Gastrocnemius medialis (tissue), 4 donors: ENCODE data around the gene KMT2E. TPM values are rescaled to one million over a fixed set of nuclear protein-coding genes. Genes with fewer than 3 reads are reported as not detected.

Experiments used
- ATAC-seq, 2 donors: fragments of 150-250 bp; one replicate each; pipeline ENCODE4 v1.9.1; 2016
- DNase-seq, 2 donors: peaks; one replicate each; pipeline ENCODE4 v3.0.0-alpha.2; 2019
- H3K27ac ChIP-seq, 4 donors: fragments of 200-600 bp; sonication (generic); 1 replicate in 1 of 4; 2 replicates in 3 of 4; pipeline ENCODE4 v1.5.1; 2016 to 2018; ENCODE audit warnings: mild to moderate bottlenecking in 2 of 4, moderate library complexity in 1 of 4
- H3K27me3 ChIP-seq, 3 donors: fragments of 200-600 bp; sonication (generic) in 2 of 3; 1 replicate in 1 of 3; 2 replicates in 2 of 3; pipeline versions ENCODE4 v1.5.1 to v1.6.0; 2016 to 2019; ENCODE audit warnings: mild to moderate bottlenecking in 1 of 3, moderate library complexity in 1 of 3
- H3K36me3 ChIP-seq, 2 donors: fragments of 200-600 bp; sonication (generic) in 1 of 2; one replicate each; pipeline ENCODE4 v1.5.1; 2017 to 2018
- H3K4me1 ChIP-seq, 2 donors: fragments of 200-600 bp; sonication (generic) in 1 of 2; one replicate each; pipeline ENCODE4 v1.5.1; 2016 to 2017; ENCODE audit warnings: mild to moderate bottlenecking in 2 of 2
- H3K4me3 ChIP-seq, 4 donors: fragments of 200-600 bp; sonication (generic) in 3 of 4; 1 replicate in 1 of 4; 2 replicates in 3 of 4; pipeline ENCODE4 v1.5.1; 2016 to 2019; ENCODE audit warnings: mild to moderate bottlenecking in 2 of 4
- H3K9me3 ChIP-seq, 3 donors: fragments of 200-600 bp; sonication (generic) in 2 of 3; 1 replicate in 1 of 3; 2 replicates in 2 of 3; pipeline ENCODE4 v1.5.1; 2016 to 2019
- POLR2A ChIP-seq, 2 donors: fragments of 450-650 bp; IDR thresholded peaks; one replicate each; pipeline ENCODE4 v1.6.1; 2017; ENCODE audit warnings: antibody characterized with exemption in 2 of 2, mild to moderate bottlenecking in 2 of 2, moderate library complexity in 2 of 2
- in situ Hi-C, 4 donors: fragments of 200-750 bp; cut with MboI; loops; one replicate each; pipeline versions ENCODE4 v1.15.0 to v1.8.0; 2017; ENCODE audit warnings: low sequenced_read_pairs in 4 of 4
- intact Hi-C: fragments of 100-400 bp; cut with DNase I; formaldehyde crosslinking; loops from one replicate; pipeline ENCODE4 v1.15.1; 2023; ENCODE audit warnings: low total_unique reads
- total RNA-seq, 4 donors: library from RNA; depleted of rRNA; stranded (reverse); fragments of >200 nt; gene quantifications; one replicate each; pipeline versions ENCODE4 v1.1.0 to v1.2.3, GENCODE V29; 2016
- TF ChIP-seq, protein P1 (sequence below), 5 experiments: fragments of 450-650 bp in 3 of 5; fragments of 200-600 bp in 2 of 5; sonication (generic) in 2 of 5; IDR thresholded peaks in 4 of 5; conservative IDR thresholded peaks in 1 of 5; 1 replicate in 4 of 5; 2 replicates in 1 of 5; pipeline ENCODE4 v1.5.1; 2016 to 2019; ENCODE audit warnings: antibody characterized with exemption in 5 of 5, mild to moderate bottlenecking in 3 of 5, moderate library complexity in 3 of 5

KMT2E gene
- total RNA-seq, 4 donors from 2014 or later, result 29.7 to 72.1 (median 38.0) TPM

DNA sequence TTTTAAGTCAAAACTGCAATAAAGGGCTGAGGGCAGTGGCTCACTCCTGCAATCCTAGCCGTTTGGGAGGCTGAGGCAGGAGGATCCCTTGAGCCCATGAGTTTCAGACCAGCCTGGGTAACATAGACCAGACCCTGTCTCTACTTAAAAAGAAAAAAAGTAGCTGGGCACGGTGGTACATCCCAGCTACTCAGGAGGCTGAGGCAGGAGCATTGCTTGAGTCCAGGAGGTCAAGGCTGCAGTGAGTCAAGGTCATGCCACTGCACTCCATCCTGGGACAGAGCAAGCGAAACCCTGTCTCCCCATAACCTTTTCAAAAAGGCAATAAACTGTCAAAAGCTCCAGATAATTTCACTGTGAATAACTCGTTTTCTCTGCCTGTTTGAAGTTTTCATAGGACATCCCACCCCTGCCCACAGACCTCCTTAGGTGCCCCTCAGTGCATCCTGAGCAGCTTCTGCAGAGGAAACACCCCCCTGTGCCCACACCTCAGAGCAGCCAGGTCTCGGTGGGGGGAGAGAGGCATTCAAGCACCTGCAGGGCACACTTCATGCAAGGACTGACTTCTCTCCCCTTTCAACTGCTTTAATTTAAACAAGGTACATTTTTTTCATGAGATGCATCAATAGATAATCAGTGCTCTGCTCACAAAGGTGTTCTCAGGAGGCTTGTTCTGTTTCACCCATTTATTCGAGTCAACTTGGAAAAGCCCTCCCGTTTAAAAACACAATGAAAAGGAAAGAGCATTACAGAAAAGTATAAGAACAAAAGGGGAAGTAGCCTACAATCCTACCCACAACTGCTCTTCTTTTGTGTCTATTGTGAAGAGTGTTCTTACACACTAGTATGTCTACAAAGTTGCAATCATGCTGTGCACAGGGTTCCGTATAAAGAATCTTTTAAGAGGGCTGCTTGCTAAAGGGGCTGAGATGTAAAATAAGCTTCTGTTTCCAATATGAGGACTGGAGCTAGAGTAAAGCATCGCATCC is 104.9 kb downstream of the KMT2E start:
- Histone ChIP-seq H3K36me3 (peaks cover 0 to 35% of the 10 kb centered on the region in 2 donors), H3K4me3 (no peak overlapping the region), H3K9me3 (no peaks in the 10 kb centered on the region), H3K4me1 (no peaks in the 10 kb centered on the region), H3K27me3 (no peaks in the 10 kb centered on the region), H3K27ac (no peak overlapping the region)
- intact Hi-C loops, result no loop called here
- DNase-seq (no peak), ATAC-seq (no peak)
- TF ChIP-seq, protein P1, sequence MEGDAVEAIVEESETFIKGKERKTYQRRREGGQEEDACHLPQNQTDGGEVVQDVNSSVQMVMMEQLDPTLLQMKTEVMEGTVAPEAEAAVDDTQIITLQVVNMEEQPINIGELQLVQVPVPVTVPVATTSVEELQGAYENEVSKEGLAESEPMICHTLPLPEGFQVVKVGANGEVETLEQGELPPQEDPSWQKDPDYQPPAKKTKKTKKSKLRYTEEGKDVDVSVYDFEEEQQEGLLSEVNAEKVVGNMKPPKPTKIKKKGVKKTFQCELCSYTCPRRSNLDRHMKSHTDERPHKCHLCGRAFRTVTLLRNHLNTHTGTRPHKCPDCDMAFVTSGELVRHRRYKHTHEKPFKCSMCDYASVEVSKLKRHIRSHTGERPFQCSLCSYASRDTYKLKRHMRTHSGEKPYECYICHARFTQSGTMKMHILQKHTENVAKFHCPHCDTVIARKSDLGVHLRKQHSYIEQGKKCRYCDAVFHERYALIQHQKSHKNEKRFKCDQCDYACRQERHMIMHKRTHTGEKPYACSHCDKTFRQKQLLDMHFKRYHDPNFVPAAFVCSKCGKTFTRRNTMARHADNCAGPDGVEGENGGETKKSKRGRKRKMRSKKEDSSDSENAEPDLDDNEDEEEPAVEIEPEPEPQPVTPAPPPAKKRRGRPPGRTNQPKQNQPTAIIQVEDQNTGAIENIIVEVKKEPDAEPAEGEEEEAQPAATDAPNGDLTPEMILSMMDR (IDR thresholded peaks at IDR 0.05 in 4 of 5, conservative IDR thresholded peaks at IDR 0.05 in 1 of 5), result no peak
- no peak for TF ChIP-seq POLR2A (IDR thresholded peaks at IDR 0.05)
- in situ Hi-C loops, result no loop called here

DNA sequence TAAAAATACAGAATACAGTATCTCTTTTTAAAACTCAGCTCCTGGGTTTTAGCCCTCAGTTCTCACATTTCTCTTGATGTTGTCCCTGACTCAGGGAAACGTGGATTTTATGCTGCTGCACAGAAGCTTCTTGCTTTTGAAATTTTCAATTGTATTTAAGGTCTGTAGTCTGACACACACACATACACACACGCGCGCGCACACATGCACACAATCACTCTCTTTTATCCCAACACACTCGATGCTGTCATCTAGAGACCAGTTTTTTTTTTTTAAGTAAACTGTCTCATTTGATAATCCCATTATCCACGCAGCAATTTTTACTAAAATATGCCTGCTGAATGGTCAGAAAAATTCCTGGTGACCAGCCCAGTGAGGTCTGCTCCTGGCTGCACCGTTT is 108.6 kb downstream of the KMT2E start:
- Histone ChIP-seq H3K27me3 (no peaks in the 10 kb centered on the region), H3K36me3 (peaks cover 0 to 25% of the 10 kb centered on the region in 2 donors), H3K27ac (no peak overlapping the region), H3K9me3 (no peaks in the 10 kb centered on the region), H3K4me3 (no peak overlapping the region), H3K4me1 (peaks cover 10 to 11% of the 10 kb centered on the region in 2 donors)
- DNase-seq, result no peak
- ATAC-seq, result no peak
- in situ Hi-C loops (no loop called here), intact Hi-C loops (no loop called here)
- no peak for TF ChIP-seq POLR2A (IDR thresholded peaks at IDR 0.05)
- TF ChIP-seq, protein P1 (IDR thresholded peaks at IDR 0.05 in 4 of 5, conservative IDR thresholded peaks at IDR 0.05 in 1 of 5), result no peak

DNA sequence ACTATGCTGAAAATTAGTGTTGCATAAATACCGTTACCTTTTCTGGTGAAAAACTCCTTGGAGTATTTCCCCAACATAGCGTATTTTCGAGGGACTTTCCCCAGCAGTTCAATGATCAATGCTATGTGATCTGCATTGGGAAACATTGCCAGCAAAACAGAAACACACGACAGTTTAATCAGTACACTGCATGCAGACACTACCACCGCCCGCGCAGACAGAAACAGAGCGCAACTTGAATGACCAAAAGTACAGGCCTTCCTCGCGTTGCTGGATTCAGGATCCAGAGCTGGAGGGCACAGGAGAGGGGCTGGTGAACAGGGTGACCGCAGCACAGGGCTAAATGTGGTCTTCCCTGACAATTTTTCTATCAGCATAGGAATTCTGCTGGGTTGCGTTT is 111.7 kb downstream of the KMT2E start:
- Histone ChIP-seq H3K4me3 (no peak overlapping the region), H3K27me3 (no peaks in the 10 kb centered on the region), H3K36me3 (peaks cover 0 to 25% of the 10 kb centered on the region in 2 donors), H3K27ac (no peak overlapping the region), H3K4me1 (peaks cover 11 to 13% of the 10 kb centered on the region in 2 donors), H3K9me3 (no peaks in the 10 kb centered on the region)
- DNase-seq, result no peak
- ATAC-seq, result no peak
- in situ Hi-C loops (no loop called here), intact Hi-C loops (no loop called here)
- no peak for TF ChIP-seq POLR2A (IDR thresholded peaks at IDR 0.05)
- TF ChIP-seq, protein P1 (IDR thresholded peaks at IDR 0.05 in 4 of 5, conservative IDR thresholded peaks at IDR 0.05 in 1 of 5), result no peak

DNA sequence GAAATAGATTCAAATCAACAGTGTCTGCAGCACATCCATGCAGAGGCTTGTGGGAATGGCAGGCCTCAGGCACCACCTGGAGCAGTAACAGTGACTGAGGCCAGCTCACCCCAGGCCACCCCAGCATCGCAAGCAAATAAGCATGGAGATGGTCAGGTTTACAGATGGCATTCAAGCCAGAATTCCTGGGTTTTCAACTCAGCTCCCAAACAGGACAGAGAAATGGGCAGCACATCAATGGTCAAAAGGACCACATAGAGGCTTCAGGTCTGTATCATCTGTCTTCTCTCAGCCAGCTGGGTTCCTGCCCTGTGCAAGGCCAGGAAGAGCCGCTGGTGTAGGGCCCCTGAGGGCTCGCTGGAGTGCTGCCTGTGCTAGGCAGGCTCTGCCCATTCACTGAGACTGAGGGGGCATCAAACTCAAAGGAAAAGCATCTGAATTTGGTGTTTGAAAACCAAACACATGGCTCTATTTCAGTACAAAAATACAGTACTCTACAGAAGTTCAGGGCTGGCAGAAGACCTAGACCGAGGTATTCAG is 112.5 kb downstream of the KMT2E start:
- Histone ChIP-seq H3K36me3 (peaks cover 0 to 27% of the 10 kb centered on the region in 2 donors), H3K4me1 (peaks cover 11 to 13% of the 10 kb centered on the region in 2 donors), H3K27ac (peak overlapping the region; percentile 11 to 69 (median 60)), H3K4me3 (no peak overlapping the region), H3K9me3 (no peaks in the 10 kb centered on the region), H3K27me3 (no peaks in the 10 kb centered on the region)
- ATAC-seq (no peak), DNase-seq (no peak)
- in situ Hi-C loops (no loop called here), intact Hi-C loops (no loop called here)
- TF ChIP-seq POLR2A (IDR thresholded peaks at IDR 0.05), result no peak
- TF ChIP-seq, protein P1 (IDR thresholded peaks at IDR 0.05 in 4 of 5, conservative IDR thresholded peaks at IDR 0.05 in 1 of 5), result no peak
